NCI-H128 (cell line): Measurements from ENCODE around the gene FADS3.
A peak's percentile ranks its signal among the peaks of the same experiment; 100 is the strongest.

Source experiments
- DNase-seq: peaks from one replicate; lab custom pipeline; 2025; ENCODE audit not compliant: unreplicated experiment; lab: John Stamatoyannopoulos, UW

FADS3 gene

GRCh38 chr11:61881397-61881796, 9.9 kb downstream of the FADS3 start:
- no peak for DNase-seq

GRCh38 chr11:61880454-61880853, 10.9 kb downstream of the FADS3 start:
- no peak for DNase-seq

DNA sequence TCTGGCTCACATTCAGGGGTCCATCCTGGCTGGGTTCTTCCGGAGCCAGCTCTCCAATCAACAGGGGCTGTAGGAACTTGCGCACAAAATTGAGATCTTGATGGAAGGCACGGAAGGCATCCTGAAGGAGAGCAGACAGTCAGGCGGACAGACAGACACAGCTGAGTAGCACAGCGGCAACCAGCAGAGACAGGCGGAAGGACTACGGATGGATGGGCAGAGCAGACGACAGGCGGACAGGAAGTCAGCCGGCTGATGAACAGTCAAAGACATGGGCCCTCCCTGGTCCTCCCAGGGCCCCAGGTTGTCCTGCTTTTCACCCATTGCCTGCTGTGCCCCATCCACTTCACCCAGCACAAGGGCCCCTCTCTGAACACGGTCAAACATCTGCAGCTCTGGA, 11.3 kb downstream of the FADS3 start:
- DNase-seq: no peak

- no peak for DNase-seq
Measured at GRCh38 chr11:61879152-61879551, 12.2 kb downstream of the FADS3 start.

GRCh38 chr11:61875698-61876097, 15.6 kb downstream of the FADS3 start:
- no peak for DNase-seq

DNA sequence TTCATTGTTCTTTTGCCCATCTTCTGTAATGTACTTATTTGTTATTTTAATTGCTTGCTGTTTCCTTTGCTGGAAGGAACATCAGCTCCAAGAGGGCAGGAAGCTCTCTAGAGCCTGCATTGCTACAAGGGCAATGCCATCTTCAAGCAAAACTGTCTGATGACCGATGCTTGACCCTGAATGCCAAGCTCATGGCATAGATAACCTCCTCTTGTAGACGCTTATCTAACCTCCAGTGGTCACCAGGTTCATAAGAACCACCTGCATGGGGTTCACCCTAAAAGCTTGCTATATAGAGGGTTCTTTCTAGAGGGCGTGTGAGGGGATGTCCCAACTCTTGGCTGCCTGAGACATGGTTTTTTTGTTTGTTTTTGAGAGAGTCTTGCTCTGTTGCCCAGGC, 16.5 kb downstream of the FADS3 start:
- no peak for DNase-seq

DNA sequence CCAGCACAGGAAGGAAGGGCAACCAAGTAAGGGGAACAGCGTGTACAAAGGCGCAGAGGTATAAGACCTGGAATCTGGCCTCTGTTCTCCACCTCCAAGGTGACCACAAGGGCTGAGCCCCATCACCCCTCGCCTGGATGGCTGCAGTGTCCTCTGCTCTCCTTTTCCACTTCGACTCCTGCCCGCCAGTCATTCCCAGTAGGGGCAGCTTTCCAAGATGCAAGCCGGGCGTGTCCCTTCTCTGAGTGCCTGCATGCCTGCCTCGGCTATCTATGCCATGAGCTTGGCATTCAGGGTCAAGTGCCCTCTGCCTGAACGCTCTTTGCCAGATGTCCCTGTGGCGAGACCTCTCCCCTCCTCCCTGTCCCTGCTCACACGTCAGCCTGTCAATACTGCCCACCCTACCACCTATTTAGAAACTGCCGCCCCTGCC, 17.0 kb downstream of the FADS3 start:
- DNase-seq: no peak

- no peak for DNase-seq
Measured at GRCh38 chr11:61873588-61874376, 17.6 kb downstream of the FADS3 start.

DNA sequence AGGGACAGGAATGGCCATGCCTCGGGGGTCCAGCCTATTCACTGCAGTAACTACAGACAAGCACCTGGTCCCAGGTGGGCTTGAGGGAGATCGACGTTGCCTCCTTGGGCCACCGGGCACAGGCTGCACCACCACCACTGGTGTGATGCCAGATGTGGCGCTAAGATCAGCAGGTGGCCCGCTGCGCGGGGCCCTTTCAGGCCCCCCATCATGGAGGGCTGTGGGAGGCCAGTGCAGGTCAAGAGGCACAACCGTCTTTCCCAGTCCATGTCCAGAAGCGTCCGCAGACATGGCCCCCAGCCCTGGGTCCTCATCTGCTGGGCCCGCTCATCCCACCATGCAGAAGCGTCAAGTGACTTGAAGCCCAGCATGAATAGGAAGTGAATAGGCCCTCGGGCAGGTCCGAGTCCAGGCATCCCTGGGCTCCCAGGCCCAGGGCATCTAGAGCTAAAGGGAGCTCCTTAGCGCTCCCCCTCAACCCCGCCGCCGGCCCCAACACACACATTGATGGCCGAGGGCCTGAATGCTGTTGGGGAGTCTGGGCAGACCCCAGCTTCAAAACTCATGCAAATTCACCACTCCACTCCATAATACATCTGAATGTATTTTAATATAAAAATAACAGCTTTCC, 18.3 kb downstream of the FADS3 start:
- no peak for DNase-seq

GRCh38 chr11:61871158-61871597, 20.2 kb downstream of the FADS3 start:
- DNase-seq: peak; percentile 46

DNA sequence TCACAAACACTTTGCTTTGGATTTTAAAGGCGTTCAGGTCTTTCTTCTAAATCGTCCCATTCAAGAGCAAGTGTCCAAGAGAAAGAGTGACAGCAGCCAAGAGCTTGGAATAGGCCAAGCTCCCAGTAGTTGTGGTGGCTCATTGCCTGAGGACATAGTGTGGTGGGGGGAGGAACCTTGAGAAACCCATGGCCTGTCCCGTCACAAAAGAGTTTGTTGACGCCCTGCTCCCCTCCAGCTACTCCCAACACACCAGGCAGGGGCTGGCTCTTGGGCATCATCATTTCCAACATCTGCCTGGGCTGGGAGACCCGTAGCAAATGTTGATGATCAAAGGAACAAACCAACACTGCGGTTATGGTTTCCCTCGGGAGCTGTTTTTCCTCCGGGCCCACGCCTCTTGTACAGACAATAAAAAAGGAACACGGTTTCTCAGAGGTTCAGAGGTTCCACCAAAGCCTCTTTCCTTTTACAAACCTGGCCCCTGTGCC, 20.8 kb downstream of the FADS3 start:
- no peak for DNase-seq

GRCh38 chr11:61869708-61870451, 21.5 kb downstream of the FADS3 start:
- no peak for DNase-seq

GRCh38 chr11:61869429-61869707, 22.0 kb downstream of the FADS3 start:
- no peak for DNase-seq

DNA sequence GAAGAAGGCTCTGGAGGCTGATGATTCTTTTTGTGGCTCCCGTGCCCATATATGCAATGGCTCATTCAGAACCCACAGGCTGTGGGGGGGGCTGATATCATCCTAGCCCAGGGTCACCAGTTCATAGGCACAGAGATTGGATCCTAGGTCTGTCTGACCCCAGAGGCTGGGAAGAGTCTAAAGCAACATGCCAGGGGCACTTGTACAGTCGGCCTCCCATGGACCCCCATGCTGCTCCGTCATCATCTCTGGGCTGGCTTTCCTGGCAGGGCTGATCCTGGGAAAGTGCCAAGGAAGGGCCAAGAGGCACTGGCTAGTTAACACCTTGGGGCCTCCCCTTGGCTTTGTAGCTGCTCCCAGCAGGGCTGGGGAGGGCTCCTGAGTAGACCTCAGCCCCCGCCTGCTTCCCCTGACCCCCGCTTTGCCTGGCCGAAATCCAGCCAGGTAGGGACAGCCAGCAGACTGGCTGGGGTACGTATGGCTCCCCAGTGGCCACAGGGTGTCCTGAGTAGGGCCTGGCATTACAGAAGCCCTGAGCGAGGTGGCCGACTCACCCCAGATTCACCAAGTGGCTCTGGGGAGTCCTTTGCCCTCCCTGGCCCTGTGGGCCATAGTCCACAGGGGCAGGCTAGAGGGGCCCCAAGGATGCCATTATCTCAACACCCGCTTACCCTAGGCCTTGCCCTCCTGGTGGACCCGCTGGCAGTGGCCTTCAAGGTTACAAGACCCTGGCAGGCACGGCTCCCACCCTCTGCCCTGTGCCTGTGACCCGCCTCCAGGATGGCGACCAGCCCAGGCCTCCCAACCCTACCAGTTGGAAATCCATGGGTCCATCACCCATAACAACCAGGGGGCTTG, 22.5 kb downstream of the FADS3 start:
- DNase-seq: no peak

DNA sequence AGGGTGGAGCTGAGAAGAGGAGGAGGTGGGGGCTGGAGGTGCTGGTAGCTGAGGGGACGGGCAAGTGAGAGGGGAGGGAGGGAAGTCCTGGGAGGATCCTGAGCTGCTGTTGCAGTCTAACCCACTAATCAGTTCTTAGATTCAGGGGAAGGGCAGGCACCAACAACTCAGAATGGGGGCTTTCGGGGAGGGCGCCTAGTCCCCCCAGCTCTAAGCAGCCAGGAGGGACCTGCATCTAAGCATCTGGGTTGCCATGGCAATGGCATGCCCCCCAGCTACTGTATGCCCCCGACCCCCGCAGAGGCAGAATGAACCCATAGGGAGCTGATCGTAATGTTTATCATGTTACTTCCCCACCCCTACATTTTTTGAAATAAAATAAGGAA, 24.4 kb downstream of the FADS3 start:
- no peak for DNase-seq

GRCh38 chr11:61866231-61866957, 25.0 kb downstream of the FADS3 start:
- DNase-seq: no peak

GRCh38 chr11:61864814-61865775, 26.2 kb downstream of the FADS3 start:
- DNase-seq: no peak

DNA sequence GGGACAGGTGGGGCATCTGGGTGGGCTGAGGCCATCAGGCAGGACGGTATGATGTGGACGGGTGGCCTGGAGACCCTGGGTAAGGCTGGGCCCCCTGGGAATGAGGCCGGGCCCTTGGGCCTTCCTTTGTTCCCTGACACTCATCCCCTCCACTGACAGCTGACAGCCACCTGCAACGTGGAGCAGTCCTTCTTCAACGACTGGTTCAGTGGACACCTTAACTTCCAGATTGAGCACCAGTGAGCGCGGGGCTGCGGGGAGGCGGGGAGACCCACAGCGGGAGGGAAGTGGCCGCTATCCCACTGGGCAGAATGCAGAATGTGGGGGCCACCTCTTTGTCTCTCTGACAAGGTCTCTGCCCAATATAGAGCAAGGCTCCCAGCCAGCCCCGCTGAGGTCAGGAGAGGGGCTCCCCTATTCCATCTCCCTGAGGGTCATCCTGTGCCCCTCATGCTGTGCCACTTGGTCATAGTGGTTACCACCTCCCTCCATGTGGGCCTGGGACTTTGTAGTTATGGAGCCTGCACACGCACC, 27.7 kb downstream of the FADS3 start:
- no peak for DNase-seq
